Ureter (tissue), 1 donor: Measurements from ENCODE around the gene FHAD1. TPM values are rescaled to one million over a fixed set of nuclear protein-coding genes. Genes with fewer than 3 reads are reported as not detected.
A peak's percentile ranks its signal among the peaks of the same experiment; 100 is the strongest.

ENCODE experiments used
- DNase-seq: peaks from one replicate; pipeline ENCODE4 v3.0.0-alpha.2; 2020; ENCODE audit warnings: low spot score
- total RNA-seq: library from RNA; stranded (reverse); gene quantifications from one replicate; pipeline ENCODE4 v1.2.4, GENCODE V29; 2023
- donor health status: DM: yes; HTN: yes; CAD: no.

The FHAD1 gene
- total RNA-seq, 1 donor from 2014 or later: 12.3 TPM

GRCh38 chr1:15248216-15248615, 1.2 kb downstream of the FHAD1 start:
- no peak for DNase-seq

DNA sequence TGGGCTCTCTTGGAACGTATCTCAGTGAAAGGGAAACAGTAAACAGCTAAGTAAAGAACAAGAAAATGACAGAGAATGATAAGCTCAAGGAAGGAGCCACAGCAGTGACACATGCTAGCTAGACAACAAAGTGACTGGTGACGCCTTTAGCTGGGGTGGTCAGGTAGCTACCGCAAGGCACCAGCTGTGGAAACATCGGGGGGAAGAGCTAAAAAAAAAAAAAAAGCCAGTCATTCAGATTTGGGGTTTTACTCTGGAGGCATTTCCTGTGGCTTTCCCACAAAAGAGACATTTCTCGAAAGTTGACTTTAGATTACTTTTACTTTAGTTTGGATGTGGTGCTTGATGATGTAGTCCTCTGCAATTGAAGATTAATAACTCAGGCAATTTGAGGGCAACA, 2.1 kb downstream of the FHAD1 start:
- DNase-seq: no peak

GRCh38 chr1:15251857-15252835, 5.1 kb downstream of the FHAD1 start:
- no peak for DNase-seq

DNA sequence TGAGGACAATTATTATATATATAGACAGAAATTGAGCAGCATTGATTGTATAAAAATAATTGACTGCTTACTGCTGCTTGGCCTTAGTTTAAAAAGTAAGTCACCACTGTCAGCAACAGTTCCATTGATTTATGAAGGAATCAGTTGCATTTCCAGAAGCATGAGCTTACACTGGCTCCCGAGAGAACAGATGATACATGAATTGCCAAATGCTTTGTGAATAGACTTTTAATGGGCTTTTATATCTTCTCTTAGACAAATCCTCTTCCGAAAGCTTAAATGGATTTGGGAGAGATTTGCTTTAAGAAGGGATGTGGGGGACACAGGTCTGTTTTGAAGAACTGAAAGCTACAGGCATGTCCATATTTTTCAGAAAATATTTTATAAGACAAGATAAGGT, 7.5 kb downstream of the FHAD1 start:
- DNase-seq: no peak

GRCh38 chr1:15255582-15256149, 8.6 kb downstream of the FHAD1 start:
- DNase-seq: no peak

- DNase-seq: no peak
These were observed 9.6 kb downstream of the FHAD1 start for GRCh38 chr1:15256584-15256983.

DNA sequence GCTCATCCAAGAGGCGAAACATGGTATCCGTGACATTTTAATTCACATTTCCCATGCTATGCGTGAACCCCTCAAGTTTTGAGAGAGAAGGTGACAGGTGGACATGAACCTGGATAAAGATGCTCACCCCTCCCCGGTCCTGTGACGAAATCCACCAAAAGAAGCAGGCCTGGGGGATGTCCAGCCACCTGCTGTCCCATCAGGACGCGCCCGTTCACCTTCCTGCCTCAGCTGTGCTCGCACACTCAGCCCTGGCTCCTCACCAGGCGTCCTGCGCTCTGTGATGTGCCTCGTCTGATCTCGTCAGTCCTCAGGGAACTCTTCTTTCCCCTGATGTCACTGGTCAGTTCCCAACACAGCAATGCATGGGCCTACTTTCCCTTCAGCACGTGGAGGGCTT, 10.3 kb downstream of the FHAD1 start:
- no peak for DNase-seq

- no peak for DNase-seq
These were observed 12.0 kb downstream of the FHAD1 start for GRCh38 chr1:15258833-15259621.

GRCh38 chr1:15259622-15260007, 12.6 kb downstream of the FHAD1 start:
- DNase-seq: no peak

- no peak for DNase-seq
These were observed 13.6 kb downstream of the FHAD1 start for GRCh38 chr1:15260418-15261154.

DNA sequence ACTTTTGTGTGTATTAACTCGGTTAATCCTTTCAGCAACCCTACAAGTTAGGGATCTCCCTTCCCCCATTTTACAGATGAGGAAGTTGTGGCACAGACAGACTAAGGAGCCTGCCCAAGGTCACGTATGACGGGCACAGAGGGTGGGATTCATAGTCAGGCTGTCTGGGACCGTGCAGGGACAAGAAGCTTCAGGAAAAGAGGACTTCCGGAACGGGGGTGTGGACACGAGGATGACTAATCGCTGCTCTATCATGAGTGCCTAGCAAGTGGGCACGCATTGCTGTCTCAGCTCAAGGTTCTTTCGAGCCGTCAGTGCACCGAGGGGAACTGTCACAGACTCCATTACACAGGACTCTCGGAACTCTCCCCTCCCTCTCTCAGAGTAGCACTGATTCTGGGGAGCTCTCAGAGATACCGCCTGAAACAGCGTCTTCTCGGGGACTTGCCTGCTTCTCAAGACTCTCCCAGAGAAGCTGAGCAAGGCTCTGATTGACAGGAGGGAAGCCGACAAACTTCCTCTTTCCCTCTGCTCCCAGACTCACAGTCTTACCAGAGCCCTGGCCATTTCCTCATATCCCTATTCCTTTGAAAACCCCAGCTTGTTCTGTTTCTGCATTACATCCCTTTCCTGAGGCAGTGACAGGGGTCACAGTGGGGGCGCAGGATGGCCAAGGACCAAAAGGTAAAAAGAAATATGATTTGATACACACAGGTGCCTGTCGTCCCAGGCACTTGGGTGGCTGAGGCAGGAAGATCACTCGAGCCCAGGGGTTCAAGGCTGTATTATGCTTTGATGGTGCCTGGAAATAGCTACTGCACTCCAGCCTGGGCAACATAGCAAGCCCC, 14.4 kb downstream of the FHAD1 start:
- DNase-seq: peak; percentile 58

DNA sequence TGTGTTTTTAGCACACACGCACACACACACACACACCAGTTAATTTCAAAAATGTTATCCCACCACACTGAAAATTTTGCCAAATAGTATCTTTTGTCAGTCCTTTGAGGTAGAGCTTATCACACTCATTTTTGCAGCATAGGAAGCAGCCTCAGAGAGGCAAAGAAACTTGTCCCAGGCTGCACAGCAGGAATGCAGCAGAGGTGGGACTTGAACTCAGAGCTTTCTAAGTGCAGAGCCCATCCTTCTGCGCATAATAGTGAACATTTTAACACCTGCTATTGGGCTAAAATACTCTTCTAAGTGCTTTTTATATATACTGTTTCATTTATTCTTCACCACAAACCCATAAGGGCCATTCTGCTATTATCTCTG, 15.0 kb downstream of the FHAD1 start:
- DNase-seq: no peak

- no peak for DNase-seq
These were observed 15.7 kb downstream of the FHAD1 start for GRCh38 chr1:15262706-15263105.

DNA sequence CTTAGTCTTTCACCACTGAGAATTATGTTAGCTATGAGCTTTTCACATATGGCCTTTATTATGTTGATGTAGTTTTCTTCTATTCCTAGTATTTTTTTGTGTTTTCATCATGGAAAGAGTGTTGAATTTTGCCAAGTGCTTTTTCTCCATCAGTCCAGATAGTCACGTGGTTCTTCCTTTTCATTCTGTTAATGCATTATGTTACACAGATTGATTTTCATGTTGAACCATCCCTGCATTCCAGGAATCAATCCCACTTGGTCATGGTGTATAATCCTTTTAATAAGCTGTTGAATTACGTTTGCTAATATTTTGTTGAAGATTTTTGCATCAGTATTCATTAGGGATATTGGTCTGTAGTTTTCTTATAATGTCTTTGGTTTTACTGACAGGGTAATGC, 17.7 kb downstream of the FHAD1 start:
- DNase-seq: no peak

GRCh38 chr1:15271196-15271595, 24.2 kb downstream of the FHAD1 start:
- no peak for DNase-seq

DNA sequence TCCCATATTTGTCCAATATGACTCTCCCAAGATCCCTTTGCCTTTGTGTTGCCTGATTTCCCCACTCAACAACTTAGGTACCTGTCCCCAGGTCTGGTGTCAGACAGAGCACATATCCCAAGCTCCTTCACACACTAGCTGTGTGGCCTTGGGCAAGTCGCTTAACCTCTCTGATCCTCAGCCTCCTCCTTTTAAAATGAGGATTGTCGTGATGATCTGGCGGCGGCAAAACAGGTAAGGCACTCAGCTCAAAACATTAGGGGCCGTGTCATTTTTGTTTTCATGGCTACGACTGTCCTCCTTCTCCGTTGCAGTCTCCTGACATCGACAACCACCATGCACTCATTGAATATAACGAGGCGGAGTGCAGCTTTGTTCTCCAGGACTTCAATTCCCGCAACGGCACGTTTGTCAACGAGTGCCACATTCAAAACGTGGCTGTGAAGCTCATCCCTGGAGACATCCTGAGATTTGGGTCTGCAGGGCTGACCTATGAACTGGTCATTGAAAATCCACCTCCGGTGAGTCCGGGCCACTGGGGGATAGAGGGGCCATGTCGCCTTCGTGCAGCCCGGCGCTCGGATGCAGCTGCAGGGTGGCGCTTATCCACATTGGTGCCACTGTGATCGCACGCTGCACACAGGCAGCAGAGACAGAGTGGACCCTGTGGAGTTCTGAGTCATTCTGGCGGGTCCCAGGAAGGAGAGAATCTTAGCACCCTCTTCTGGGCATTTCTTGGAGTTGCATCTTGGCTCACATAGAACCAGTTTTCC, 25.2 kb downstream of the FHAD1 start:
- peak; percentile 75 for DNase-seq

DNA sequence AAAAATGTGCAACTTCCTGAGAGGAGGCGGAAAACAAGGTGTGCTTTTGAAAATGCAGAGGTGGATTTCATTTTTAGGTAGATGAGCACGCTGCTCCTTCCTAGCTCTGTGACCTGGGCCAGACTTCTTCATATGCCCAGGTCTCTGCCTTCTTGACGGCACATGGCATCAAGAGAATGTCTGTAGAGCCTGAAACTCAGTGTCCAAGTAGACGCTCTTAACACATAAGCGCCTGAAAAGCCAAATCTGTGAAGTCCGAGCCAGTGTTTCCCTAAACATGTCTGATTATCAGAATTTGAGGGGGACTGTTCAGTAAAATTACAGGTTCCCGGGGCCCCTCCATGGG, 25.7 kb downstream of the FHAD1 start:
- no peak for DNase-seq

DNA sequence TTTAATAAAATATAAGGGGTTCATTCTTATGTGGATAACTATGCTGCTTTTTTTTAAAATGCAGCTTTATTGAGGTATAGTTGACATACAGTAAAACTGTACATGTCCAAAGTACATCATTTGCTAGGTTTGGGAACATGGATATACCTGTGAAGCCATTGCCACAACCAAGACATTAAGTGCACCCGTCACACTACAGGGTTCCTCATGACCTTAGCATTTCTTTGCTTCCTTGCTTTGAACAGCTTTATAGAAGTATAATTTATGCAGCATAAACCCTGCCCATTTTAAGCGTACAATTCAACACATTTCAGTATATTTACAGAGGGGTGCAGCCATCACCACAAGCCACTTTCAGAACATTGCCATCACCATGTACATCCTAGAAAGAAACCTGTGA, 26.3 kb downstream of the FHAD1 start:
- no peak for DNase-seq

DNA sequence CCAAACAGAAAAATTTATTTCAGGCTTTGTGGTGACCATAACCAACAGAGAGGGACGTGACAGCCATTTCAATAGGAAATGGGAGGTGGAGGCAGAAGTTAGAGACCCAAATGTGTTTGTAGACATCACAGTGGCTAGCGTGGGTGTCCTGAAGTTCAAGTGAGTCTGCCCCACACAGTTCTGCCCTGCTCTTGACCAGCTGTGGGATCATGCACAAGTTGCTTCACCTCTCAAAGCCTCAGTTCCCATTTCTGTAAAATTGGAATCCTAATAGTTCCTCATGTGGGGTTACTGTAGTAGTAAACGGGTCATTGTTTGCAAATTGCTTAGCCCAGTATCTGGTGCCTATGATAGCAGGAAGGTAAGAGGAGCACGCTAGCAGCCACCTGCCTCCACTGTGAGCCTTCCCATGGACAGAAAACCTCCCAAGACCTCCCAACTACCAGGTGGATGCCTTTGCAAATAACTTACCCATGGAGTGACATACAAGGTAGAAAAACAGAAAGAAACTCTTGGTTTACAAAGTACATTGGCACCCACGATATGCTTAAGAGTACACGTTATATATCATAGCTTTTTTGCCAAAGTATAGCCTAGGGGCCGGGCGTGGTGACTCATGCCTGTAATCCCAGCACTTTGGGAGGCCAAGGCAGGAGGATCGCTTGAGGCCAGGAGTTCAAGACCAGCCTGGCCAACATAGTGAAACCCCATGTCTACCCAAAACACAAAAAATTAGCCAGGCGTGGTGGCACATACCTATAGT, 29.1 kb downstream of the FHAD1 start:
- DNase-seq: no peak
